Measurements from ENCODE around the gene ZNF331. TPM values are rescaled to one million over a fixed set of nuclear protein-coding genes. Genes with fewer than 3 reads are reported as not detected.

Gene ZNF331
- total RNA-seq, 1 experiment from 2014 or later, result 25.0 TPM

DNA sequence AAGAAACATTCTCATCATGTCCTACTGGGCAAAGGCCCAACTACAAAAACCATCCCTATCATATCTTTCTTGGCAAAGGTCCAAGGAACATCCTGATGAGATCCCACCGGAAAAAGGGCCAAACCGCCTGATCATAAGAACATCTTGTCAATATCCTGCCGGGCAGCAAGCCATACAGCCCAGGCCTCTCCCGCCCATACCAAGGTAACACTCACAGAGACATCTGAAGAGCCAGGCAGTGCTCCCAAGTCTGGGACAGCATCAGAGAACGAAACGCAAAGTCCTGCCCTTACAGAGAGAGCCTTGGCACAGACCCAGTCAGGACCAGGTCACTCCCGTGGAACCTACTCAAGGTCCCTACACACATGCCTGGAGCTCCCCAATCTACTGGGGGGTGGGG is 18.5 kb upstream of the ZNF331 start:
- no peak for ATAC-seq
- no peak for TF ChIP-seq POLR2AphosphoS5 (IDR thresholded peaks at IDR 0.05; ENCODE audit: low read depth, low read length)
- TF ChIP-seq, protein P1, sequence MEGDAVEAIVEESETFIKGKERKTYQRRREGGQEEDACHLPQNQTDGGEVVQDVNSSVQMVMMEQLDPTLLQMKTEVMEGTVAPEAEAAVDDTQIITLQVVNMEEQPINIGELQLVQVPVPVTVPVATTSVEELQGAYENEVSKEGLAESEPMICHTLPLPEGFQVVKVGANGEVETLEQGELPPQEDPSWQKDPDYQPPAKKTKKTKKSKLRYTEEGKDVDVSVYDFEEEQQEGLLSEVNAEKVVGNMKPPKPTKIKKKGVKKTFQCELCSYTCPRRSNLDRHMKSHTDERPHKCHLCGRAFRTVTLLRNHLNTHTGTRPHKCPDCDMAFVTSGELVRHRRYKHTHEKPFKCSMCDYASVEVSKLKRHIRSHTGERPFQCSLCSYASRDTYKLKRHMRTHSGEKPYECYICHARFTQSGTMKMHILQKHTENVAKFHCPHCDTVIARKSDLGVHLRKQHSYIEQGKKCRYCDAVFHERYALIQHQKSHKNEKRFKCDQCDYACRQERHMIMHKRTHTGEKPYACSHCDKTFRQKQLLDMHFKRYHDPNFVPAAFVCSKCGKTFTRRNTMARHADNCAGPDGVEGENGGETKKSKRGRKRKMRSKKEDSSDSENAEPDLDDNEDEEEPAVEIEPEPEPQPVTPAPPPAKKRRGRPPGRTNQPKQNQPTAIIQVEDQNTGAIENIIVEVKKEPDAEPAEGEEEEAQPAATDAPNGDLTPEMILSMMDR (IDR thresholded peaks at IDR 0.05), result no peak
- no peak for TF ChIP-seq SIN3A (IDR thresholded peaks at IDR 0.05; ENCODE audit: borderline replicate concordance, insufficient read depth, low read depth, low read length)
- TF ChIP-seq TCF7L2 (IDR thresholded peaks at IDR 0.05; ENCODE audit: low read depth, low read length), result no peak
- no peak for TF ChIP-seq REST (IDR thresholded peaks at IDR 0.05; ENCODE audit: insufficient read depth in 1 of 2, low read depth in 2 of 2, low read length in 1 of 2)
- ChIA-PET CTCF (no interaction called here), POLR2A (interaction anchor here (0.6 kb wide), 1 partner anchor 52 kb away, joined by 8 read pairs; no protein-coding TSS in a partner anchor)
- in situ Hi-C loops (cut with HindIII; ENCODE audit: low pct_unique_long_range_greater_than_20kb, low sequenced_read_pairs), result no loop called here
- H3K4me3 ChIP-seq (ENCODE audit: low read depth in 2 of 2, low read length in 2 of 2), result no peak overlapping the region
- no peaks in the 10 kb centered on the region for H3K36me3 ChIP-seq (ENCODE audit: control insufficient read depth, insufficient read depth, low read length)
- peak overlapping the region; percentile 88; the same call in 1 of the 2 replicates for H3K27ac ChIP-seq (ENCODE audit: low read length)
- no peak for DNase-seq (ENCODE audit: low read depth, low spot score)
- intact Hi-C loops (cut with micrococcal nuclease; ENCODE audit: unreplicated experiment), result no loop called here
- peaks cover 8% of the 10 kb centered on the region for H3K4me1 ChIP-seq (ENCODE audit: control insufficient read depth, insufficient read depth, low read length)
- peaks cover 7% of the 10 kb centered on the region; the same call in 1 of the 2 replicates for H3K9me3 ChIP-seq (ENCODE audit: control insufficient read depth, insufficient read depth, low read depth, low read length)
- no peaks in the 10 kb centered on the region for H3K27me3 ChIP-seq (ENCODE audit: control insufficient read depth, insufficient read depth, low read length)
- no TSS peak for BruUV-seq (replicated peaks)

- no peak for DNase-seq (ENCODE audit: low read depth, low spot score)
- H3K27me3 ChIP-seq (ENCODE audit: control insufficient read depth, insufficient read depth, low read length), result no peaks in the 10 kb centered on the region
- intact Hi-C loops (cut with micrococcal nuclease; ENCODE audit: unreplicated experiment) (no loop called here), in situ Hi-C loops (cut with HindIII; ENCODE audit: low pct_unique_long_range_greater_than_20kb, low sequenced_read_pairs) (no loop called here)
- H3K9me3 ChIP-seq (ENCODE audit: control insufficient read depth, insufficient read depth, low read depth, low read length), result peaks cover 7% of the 10 kb centered on the region; the same call in 1 of the 2 replicates
- H3K27ac ChIP-seq (ENCODE audit: low read length), result peak overlapping the region; percentile 88
- ChIA-PET POLR2A (no interaction called here), CTCF (interaction anchor here (1.4 kb wide), 1 partner anchor 95 kb away, joined by 4 read pairs; no protein-coding TSS in a partner anchor)
- peaks cover 8% of the 10 kb centered on the region for H3K4me1 ChIP-seq (ENCODE audit: control insufficient read depth, insufficient read depth, low read length)
- TF ChIP-seq REST (IDR thresholded peaks at IDR 0.05; ENCODE audit: insufficient read depth in 1 of 2, low read depth in 2 of 2, low read length in 1 of 2), result no peak
- TF ChIP-seq SIN3A (IDR thresholded peaks at IDR 0.05; ENCODE audit: borderline replicate concordance, insufficient read depth, low read depth, low read length), result no peak
- TF ChIP-seq, protein P1 (IDR thresholded peaks at IDR 0.05), result no peak
- TF ChIP-seq POLR2AphosphoS5 (IDR thresholded peaks at IDR 0.05; ENCODE audit: low read depth, low read length), result no peak
- no peak for TF ChIP-seq TCF7L2 (IDR thresholded peaks at IDR 0.05; ENCODE audit: low read depth, low read length)
- ATAC-seq, result no peak
- peak overlapping the region; percentile 92 to 96 for H3K4me3 ChIP-seq (ENCODE audit: low read depth in 2 of 2, low read length in 2 of 2)
- no peaks in the 10 kb centered on the region for H3K36me3 ChIP-seq (ENCODE audit: control insufficient read depth, insufficient read depth, low read length)
- BruUV-seq (replicated peaks), result no TSS peak
These were observed 17.8 kb upstream of the ZNF331 start for GRCh38 chr19:53520163-53520546.

Data from Panc1 (cell line).